ENCODE measurements around the gene CD163L1.
A peak's percentile ranks its signal among the peaks of the same experiment; 100 is the strongest.
"Not testable (repeated sequence)": the region's sequence is repeated elsewhere in the genome, so short reads cannot be mapped to it uniquely, and the experiment has no call there.

CD163L1 gene

GRCh38 chr12:7444076-7444475, at the start of gene CD163L1:
TSS of gene CD163L1 (minus strand) at chr12:7444153. CDS start at chr12:7444127, 26 bp downstream.
- no peak for DNase-seq

GRCh38 chr12:7493006-7493405, 49.1 kb upstream of the CD163L1 start:
- no peak for DNase-seq

- no peak for DNase-seq
Measured at GRCh38 chr12:7486512-7486911, 42.6 kb upstream of the CD163L1 start.

GRCh38 chr12:7485095-7485494, 41.1 kb upstream of the CD163L1 start:
- DNase-seq, result no peak

- DNase-seq, result no peak
Measured at GRCh38 chr12:7483343-7483742, 39.4 kb upstream of the CD163L1 start.

GRCh38 chr12:7479771-7480170, 35.8 kb upstream of the CD163L1 start:
- DNase-seq, result no peak

GRCh38 chr12:7472060-7472459, 28.1 kb upstream of the CD163L1 start:
- no peak for DNase-seq

GRCh38 chr12:7460375-7461259, 16.7 kb upstream of the CD163L1 start:
- DNase-seq, result peak; percentile 62

- no peak for DNase-seq
Measured at GRCh38 chr12:7459973-7460372, 16.0 kb upstream of the CD163L1 start.

GRCh38 chr12:7451756-7452155, 7.8 kb upstream of the CD163L1 start:
- no peak for DNase-seq

GRCh38 chr12:7450667-7451066, 6.7 kb upstream of the CD163L1 start:
- no peak for DNase-seq

GRCh38 chr12:7448099-7448498, 4.1 kb upstream of the CD163L1 start:
- DNase-seq, result no peak

GRCh38 chr12:7444537-7444936, 584 bp upstream of the CD163L1 start:
- DNase-seq, result no peak

GRCh38 chr12:7441216-7441615, 2.7 kb downstream of the CD163L1 start:
- no peak for DNase-seq

- peak; percentile 71 for DNase-seq
Measured at GRCh38 chr12:7439579-7440505, 4.1 kb downstream of the CD163L1 start.

GRCh38 chr12:7438291-7438995, 5.5 kb downstream of the CD163L1 start:
- not testable (repeated sequence) for DNase-seq

- not testable (repeated sequence) for DNase-seq
Measured at GRCh38 chr12:7437494-7437893, 6.5 kb downstream of the CD163L1 start.

- no peak for DNase-seq
Measured at GRCh38 chr12:7434670-7435069, 9.3 kb downstream of the CD163L1 start.

- DNase-seq, result no peak
Measured at GRCh38 chr12:7433276-7433822, 10.6 kb downstream of the CD163L1 start.

GRCh38 chr12:7431993-7432685, 11.8 kb downstream of the CD163L1 start:
- no peak for DNase-seq

GRCh38 chr12:7411343-7411742, 32.6 kb downstream of the CD163L1 start:
- DNase-seq, result no peak

- no peak for DNase-seq
Measured at GRCh38 chr12:7404275-7404674, 39.7 kb downstream of the CD163L1 start.
